Measurements from ENCODE around the gene LRBA.

The LRBA gene

DNA sequence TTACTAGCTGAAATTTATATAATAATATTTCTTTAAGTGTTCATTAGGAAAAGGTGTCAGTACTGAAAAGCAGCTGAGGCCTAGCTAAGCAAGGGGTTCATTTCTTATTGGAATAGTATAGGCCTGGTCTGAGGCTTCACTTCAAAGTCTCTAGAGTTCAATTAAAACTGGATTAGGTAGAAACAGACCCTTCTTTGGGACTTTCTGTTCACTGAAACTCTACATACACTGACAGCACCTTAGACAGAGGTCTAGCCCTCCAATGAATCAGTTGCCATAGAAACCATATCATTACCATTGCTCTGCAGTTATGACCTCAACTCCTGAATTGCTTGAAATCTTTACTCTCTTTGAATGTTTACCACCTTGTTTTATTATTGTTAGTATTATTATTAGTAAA, 519.5 kb downstream of the LRBA start:
- Histone ChIP-seq H3K27me3 (ENCODE audit: control insufficient read depth in 2 of 2, insufficient read depth in 2 of 2, low read length in 2 of 2) (no peaks in the 10 kb centered on the region), H3K9me3 (ENCODE audit: control insufficient read depth in 2 of 2, low read length in 2 of 2) (no peaks in the 10 kb centered on the region), H3K4me1 (ENCODE audit: control insufficient read depth in 2 of 2, insufficient read depth in 2 of 2, low read length in 2 of 2) (no peaks in the 10 kb centered on the region), H3K27ac (ENCODE audit: low read depth in 2 of 2, low read length in 2 of 2) (no peak overlapping the region), H3K36me3 (ENCODE audit: control insufficient read depth in 2 of 2, insufficient read depth in 2 of 2, low read length in 2 of 2) (no peaks in the 10 kb centered on the region), H3K4me3 (ENCODE audit: low read length in 2 of 2) (no peak overlapping the region), H3K9ac (ENCODE audit: low read depth in 1 of 2, low read length in 2 of 2) (no peak overlapping the region)

DNA sequence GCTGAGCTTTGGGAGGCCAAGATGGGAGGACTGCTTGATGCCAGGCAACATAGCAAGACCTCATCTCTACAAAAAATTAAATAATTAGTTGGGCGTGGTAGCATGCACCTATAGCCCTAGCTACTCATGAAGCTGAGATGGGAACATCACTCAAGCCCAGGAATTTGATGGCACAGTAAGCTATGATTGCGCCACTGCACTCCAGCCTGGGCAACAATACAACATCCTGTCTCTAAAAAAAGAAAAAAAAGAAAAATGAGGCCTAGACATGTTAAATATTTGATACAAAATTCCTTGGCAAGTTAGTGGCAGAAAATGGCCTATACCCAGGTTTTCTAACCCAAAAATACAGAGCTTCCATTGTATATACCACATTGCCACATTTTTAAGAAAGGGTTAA, 521.2 kb downstream of the LRBA start:
- Histone ChIP-seq H3K9ac (ENCODE audit: low read depth in 1 of 2, low read length in 2 of 2) (no peak overlapping the region), H3K4me3 (ENCODE audit: low read length in 2 of 2) (no peak overlapping the region), H3K4me1 (ENCODE audit: control insufficient read depth in 2 of 2, insufficient read depth in 2 of 2, low read length in 2 of 2) (no peaks in the 10 kb centered on the region), H3K9me3 (ENCODE audit: control insufficient read depth in 2 of 2, low read length in 2 of 2) (no peaks in the 10 kb centered on the region), H3K36me3 (ENCODE audit: control insufficient read depth in 2 of 2, insufficient read depth in 2 of 2, low read length in 2 of 2) (peaks cover 0 to 4% of the 10 kb centered on the region in 2 donors), H3K27ac (ENCODE audit: low read depth in 2 of 2, low read length in 2 of 2) (no peak overlapping the region), H3K27me3 (ENCODE audit: control insufficient read depth in 2 of 2, insufficient read depth in 2 of 2, low read length in 2 of 2) (no peaks in the 10 kb centered on the region)

DNA sequence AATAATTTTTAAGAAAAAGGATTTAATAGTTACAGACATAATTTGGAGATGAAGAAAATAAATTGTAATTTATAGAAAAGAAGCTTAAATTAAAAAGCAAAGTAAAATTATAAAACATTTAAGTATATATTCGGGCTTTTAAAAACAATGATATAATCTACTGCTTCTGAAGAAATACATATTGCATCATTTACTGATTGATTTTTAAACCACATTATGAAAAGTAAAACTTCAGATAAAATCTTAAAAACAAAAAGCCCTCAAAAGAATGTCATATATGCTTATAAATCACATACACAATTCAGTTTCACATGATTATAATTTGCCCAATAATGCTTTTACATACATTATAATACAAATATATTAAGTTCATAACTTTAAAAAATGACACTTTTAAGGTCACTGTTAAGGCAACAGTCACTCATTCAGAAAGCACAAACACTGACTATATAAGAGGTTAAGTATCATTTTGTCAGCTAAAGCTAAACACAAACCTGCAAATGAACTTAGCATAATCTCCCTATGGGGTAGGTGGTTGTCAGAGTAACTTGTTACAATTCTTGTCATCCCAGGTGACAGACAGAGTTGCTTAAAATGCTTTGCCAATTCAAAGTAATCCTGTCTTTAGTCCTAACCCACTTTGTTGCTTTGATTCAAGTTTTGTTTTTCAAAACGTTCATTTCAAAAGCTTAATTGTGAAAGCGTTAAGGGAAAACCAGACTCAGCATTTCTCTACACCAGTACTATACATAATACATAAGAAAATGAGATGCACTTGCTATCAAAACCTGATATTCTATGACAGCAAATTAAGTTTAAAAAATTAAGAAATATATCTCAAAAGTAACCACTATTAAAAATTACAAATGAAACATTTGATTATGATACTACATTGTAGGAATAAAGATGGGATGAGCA, 523.7 kb downstream of the LRBA start:
- Histone ChIP-seq H3K9me3 (ENCODE audit: control insufficient read depth in 2 of 2, low read length in 2 of 2) (no peaks in the 10 kb centered on the region), H3K4me3 (ENCODE audit: low read length in 2 of 2) (no peak overlapping the region), H3K4me1 (ENCODE audit: control insufficient read depth in 2 of 2, insufficient read depth in 2 of 2, low read length in 2 of 2) (no peaks in the 10 kb centered on the region), H3K36me3 (ENCODE audit: control insufficient read depth in 2 of 2, insufficient read depth in 2 of 2, low read length in 2 of 2) (peaks cover 0 to 7% of the 10 kb centered on the region in 2 donors), H3K27ac (ENCODE audit: low read depth in 2 of 2, low read length in 2 of 2) (no peak overlapping the region), H3K27me3 (ENCODE audit: control insufficient read depth in 2 of 2, insufficient read depth in 2 of 2, low read length in 2 of 2) (no peaks in the 10 kb centered on the region), H3K9ac (ENCODE audit: low read depth in 1 of 2, low read length in 2 of 2) (no peak overlapping the region)

DNA sequence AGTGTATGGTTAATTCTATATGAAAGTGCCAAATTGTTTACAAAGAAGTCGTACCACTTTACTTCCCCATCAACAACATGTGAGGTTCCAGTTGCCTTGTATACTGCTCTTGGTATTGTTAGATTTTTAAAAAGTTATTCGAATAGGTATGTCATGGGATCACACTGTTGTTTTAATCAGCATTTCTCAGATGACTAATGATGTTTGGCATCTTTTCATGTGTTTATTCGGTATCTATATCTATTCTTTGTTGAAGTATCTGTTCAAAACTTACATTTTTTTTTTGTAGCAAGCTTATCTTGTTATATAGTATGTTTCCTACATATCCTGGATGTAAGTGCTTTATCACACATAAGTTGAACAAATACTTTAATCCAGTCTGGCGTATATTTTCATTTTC, 532.5 kb downstream of the LRBA start:
- Histone ChIP-seq H3K4me3 (ENCODE audit: low read length in 2 of 2) (no peak overlapping the region), H3K9ac (ENCODE audit: low read depth in 1 of 2, low read length in 2 of 2) (no peak overlapping the region), H3K27me3 (ENCODE audit: control insufficient read depth in 2 of 2, insufficient read depth in 2 of 2, low read length in 2 of 2) (no peaks in the 10 kb centered on the region), H3K27ac (ENCODE audit: low read depth in 2 of 2, low read length in 2 of 2) (no peak overlapping the region), H3K4me1 (ENCODE audit: control insufficient read depth in 2 of 2, insufficient read depth in 2 of 2, low read length in 2 of 2) (no peaks in the 10 kb centered on the region), H3K9me3 (ENCODE audit: control insufficient read depth in 2 of 2, low read length in 2 of 2) (no peaks in the 10 kb centered on the region), H3K36me3 (ENCODE audit: control insufficient read depth in 2 of 2, insufficient read depth in 2 of 2, low read length in 2 of 2) (peaks cover 3 to 7% of the 10 kb centered on the region in 2 donors)

DNA sequence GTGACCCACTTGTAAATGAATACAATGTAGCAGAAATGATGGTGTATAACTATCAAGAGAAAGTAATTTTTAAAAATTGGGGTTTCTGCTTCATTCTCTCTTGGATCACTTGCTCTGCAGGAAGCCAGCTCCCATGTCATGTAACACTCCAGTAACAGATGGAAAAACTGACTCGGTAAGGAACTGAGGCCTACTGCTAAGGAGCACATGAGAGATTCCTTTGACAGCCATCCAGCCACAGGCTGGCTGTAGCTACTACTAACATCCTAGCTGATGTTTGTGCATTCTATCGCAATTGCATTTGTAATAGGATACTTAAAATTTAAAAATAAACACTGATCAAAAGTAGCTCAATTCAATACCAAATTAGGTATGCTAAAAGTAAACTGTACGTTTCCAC, 535.4 kb downstream of the LRBA start:
- H3K27me3 ChIP-seq (ENCODE audit: control insufficient read depth in 2 of 2, insufficient read depth in 2 of 2, low read length in 2 of 2), result no peaks in the 10 kb centered on the region
- peaks cover 0 to 7% of the 10 kb centered on the region in 2 donors for H3K36me3 ChIP-seq (ENCODE audit: control insufficient read depth in 2 of 2, insufficient read depth in 2 of 2, low read length in 2 of 2)
- no peak overlapping the region for H3K9ac ChIP-seq (ENCODE audit: low read depth in 1 of 2, low read length in 2 of 2)
- H3K4me3 ChIP-seq (ENCODE audit: low read length in 2 of 2), result no peak overlapping the region
- H3K9me3 ChIP-seq (ENCODE audit: control insufficient read depth in 2 of 2, low read length in 2 of 2), result no peaks in the 10 kb centered on the region
- H3K4me1 ChIP-seq (ENCODE audit: control insufficient read depth in 2 of 2, insufficient read depth in 2 of 2, low read length in 2 of 2), result no peaks in the 10 kb centered on the region
- H3K27ac ChIP-seq (ENCODE audit: low read depth in 2 of 2, low read length in 2 of 2), result no peak overlapping the region

DNA sequence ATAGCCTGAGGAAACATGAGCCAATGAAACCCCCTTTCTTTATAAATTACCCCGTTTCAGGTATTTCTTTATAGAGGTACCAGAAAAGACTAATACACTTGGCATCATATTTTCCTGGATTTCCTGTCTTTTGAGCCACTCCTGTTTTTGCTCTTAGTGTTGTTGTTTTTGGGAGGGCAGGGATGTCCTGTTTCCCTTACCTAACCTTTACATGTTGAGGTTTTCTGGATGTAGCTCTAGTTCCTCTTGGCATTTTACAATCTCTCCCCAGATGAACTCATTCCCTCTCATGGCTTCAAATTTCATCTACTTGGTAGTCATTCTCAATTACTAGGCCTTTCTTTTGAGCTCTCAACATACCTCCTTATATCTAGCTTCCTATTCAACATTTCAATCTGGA, 537.2 kb downstream of the LRBA start:
- Histone ChIP-seq H3K4me3 (ENCODE audit: low read length in 2 of 2) (no peak overlapping the region), H3K9me3 (ENCODE audit: control insufficient read depth in 2 of 2, low read length in 2 of 2) (no peaks in the 10 kb centered on the region), H3K27me3 (ENCODE audit: control insufficient read depth in 2 of 2, insufficient read depth in 2 of 2, low read length in 2 of 2) (no peaks in the 10 kb centered on the region), H3K9ac (ENCODE audit: low read depth in 1 of 2, low read length in 2 of 2) (no peak overlapping the region), H3K27ac (ENCODE audit: low read depth in 2 of 2, low read length in 2 of 2) (no peak overlapping the region), H3K36me3 (ENCODE audit: control insufficient read depth in 2 of 2, insufficient read depth in 2 of 2, low read length in 2 of 2) (peaks cover 0 to 9% of the 10 kb centered on the region in 2 donors), H3K4me1 (ENCODE audit: control insufficient read depth in 2 of 2, insufficient read depth in 2 of 2, low read length in 2 of 2) (no peaks in the 10 kb centered on the region)

DNA sequence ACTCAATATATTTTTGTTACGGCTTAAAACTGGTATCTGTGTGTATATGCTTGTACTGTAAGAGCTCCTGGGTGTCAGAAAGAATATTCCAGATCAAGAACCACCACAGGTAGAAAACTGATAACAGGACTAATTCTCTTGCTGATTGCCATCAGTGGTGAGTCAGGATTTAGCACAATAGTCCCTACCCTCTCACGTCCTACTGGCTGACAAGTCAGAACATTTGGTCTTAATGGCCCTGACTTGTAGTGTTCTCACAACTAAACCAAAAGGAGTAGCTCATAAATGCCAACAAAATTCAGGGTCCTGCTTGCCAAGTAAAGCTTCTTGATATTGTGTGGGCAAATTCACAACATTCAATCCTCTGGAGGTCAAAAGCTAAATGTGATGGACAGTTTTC, 538.3 kb downstream of the LRBA start:
- Histone ChIP-seq H3K27me3 (ENCODE audit: control insufficient read depth in 2 of 2, insufficient read depth in 2 of 2, low read length in 2 of 2) (no peaks in the 10 kb centered on the region), H3K4me3 (ENCODE audit: low read length in 2 of 2) (no peak overlapping the region), H3K27ac (ENCODE audit: low read depth in 2 of 2, low read length in 2 of 2) (no peak overlapping the region), H3K9ac (ENCODE audit: low read depth in 1 of 2, low read length in 2 of 2) (no peak overlapping the region), H3K36me3 (ENCODE audit: control insufficient read depth in 2 of 2, insufficient read depth in 2 of 2, low read length in 2 of 2) (peaks cover 0 to 6% of the 10 kb centered on the region in 2 donors), H3K9me3 (ENCODE audit: control insufficient read depth in 2 of 2, low read length in 2 of 2) (no peaks in the 10 kb centered on the region), H3K4me1 (ENCODE audit: control insufficient read depth in 2 of 2, insufficient read depth in 2 of 2, low read length in 2 of 2) (no peaks in the 10 kb centered on the region)

DNA sequence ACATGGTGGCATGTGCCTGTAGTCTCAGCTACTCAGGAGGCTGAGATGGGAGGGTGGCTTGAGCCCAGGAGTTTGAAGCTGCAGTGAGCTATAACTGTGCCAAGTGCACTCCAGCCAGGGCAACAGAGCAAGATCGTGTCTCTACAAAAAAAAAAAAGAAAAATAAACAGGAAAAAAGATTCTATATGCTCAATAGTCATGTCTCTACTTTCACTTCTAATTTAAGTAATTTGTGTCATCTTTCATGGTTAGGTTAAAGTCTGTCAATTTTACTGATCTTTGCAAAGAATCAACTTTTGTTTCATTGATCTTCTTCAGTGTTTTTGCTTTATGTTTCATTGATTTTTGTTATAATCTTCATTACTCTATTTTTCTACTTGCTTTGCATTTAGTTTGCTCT, 539.3 kb downstream of the LRBA start:
- H3K4me1 ChIP-seq (ENCODE audit: control insufficient read depth in 2 of 2, insufficient read depth in 2 of 2, low read length in 2 of 2), result no peaks in the 10 kb centered on the region
- H3K9ac ChIP-seq (ENCODE audit: low read depth in 1 of 2, low read length in 2 of 2), result no peak overlapping the region
- peaks cover 0 to 2% of the 10 kb centered on the region in 2 donors for H3K36me3 ChIP-seq (ENCODE audit: control insufficient read depth in 2 of 2, insufficient read depth in 2 of 2, low read length in 2 of 2)
- no peaks in the 10 kb centered on the region for H3K9me3 ChIP-seq (ENCODE audit: control insufficient read depth in 2 of 2, low read length in 2 of 2)
- no peak overlapping the region for H3K27ac ChIP-seq (ENCODE audit: low read depth in 2 of 2, low read length in 2 of 2)
- no peak overlapping the region for H3K4me3 ChIP-seq (ENCODE audit: low read length in 2 of 2)
- H3K27me3 ChIP-seq (ENCODE audit: control insufficient read depth in 2 of 2, insufficient read depth in 2 of 2, low read length in 2 of 2), result no peaks in the 10 kb centered on the region

DNA sequence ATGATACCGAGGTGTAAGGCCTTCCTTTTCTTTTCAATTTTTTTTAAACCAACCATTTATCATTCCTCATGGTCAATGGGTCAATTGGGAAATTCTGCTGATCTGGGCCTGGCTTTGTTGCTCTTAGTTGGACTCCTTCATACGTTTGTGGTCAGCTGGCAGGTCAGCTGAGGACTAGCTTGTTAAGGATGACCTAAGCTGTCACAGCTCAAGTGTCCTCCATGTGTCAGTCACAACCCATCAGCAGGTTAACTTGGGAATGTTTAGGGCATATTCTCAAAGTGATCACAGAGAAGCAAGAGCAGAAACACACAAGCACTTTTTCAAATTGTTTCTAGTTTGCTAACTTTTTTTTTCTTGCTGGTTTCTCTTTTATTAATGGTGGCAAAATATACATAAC, 550.6 kb downstream of the LRBA start:
- Histone ChIP-seq H3K9ac (ENCODE audit: low read depth in 1 of 2, low read length in 2 of 2) (no peak overlapping the region), H3K27ac (ENCODE audit: low read depth in 2 of 2, low read length in 2 of 2) (no peak overlapping the region), H3K27me3 (ENCODE audit: control insufficient read depth in 2 of 2, insufficient read depth in 2 of 2, low read length in 2 of 2) (no peaks in the 10 kb centered on the region), H3K4me3 (ENCODE audit: low read length in 2 of 2) (no peak overlapping the region), H3K36me3 (ENCODE audit: control insufficient read depth in 2 of 2, insufficient read depth in 2 of 2, low read length in 2 of 2) (peaks cover 3 to 8% of the 10 kb centered on the region in 2 donors), H3K9me3 (ENCODE audit: control insufficient read depth in 2 of 2, low read length in 2 of 2) (no peaks in the 10 kb centered on the region), H3K4me1 (ENCODE audit: control insufficient read depth in 2 of 2, insufficient read depth in 2 of 2, low read length in 2 of 2) (no peaks in the 10 kb centered on the region)

DNA sequence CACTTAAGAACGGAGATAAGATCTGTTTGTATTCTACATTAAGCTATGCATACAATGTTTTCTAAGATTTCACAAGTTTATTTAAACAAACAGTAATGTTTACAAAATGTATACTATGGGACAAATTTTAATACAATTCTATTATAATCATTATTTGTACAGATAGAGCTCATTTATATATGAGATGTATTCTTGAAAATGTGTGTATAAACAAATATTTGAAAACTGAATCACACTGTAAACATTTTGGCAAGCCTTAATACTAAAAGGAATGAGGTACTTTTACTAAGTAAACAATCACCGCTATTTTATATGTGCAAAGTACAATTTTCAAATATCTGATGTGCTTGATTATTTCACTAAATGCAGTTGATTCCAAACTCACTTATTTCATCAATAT, 552.3 kb downstream of the LRBA start:
- no peaks in the 10 kb centered on the region for H3K9me3 ChIP-seq (ENCODE audit: control insufficient read depth in 2 of 2, low read length in 2 of 2)
- H3K27ac ChIP-seq (ENCODE audit: low read depth in 2 of 2, low read length in 2 of 2), result no peak overlapping the region
- H3K4me1 ChIP-seq (ENCODE audit: control insufficient read depth in 2 of 2, insufficient read depth in 2 of 2, low read length in 2 of 2), result no peaks in the 10 kb centered on the region
- no peak overlapping the region for H3K4me3 ChIP-seq (ENCODE audit: low read length in 2 of 2)
- no peaks in the 10 kb centered on the region for H3K27me3 ChIP-seq (ENCODE audit: control insufficient read depth in 2 of 2, insufficient read depth in 2 of 2, low read length in 2 of 2)
- peaks cover 3 to 8% of the 10 kb centered on the region in 2 donors for H3K36me3 ChIP-seq (ENCODE audit: control insufficient read depth in 2 of 2, insufficient read depth in 2 of 2, low read length in 2 of 2)
- no peak overlapping the region for H3K9ac ChIP-seq (ENCODE audit: low read depth in 1 of 2, low read length in 2 of 2)
